22Rv1 (cell line): ENCODE data around the gene CYP4B1.
"Not testable (repeated sequence)": the region's sequence is repeated elsewhere in the genome, so short reads cannot be mapped to it uniquely, and the experiment has no call there.

ENCODE experiments used
- H3K27ac ChIP-seq: fragments of 450-650 bp; 2 replicates; pipeline ENCODE4 v1.5.1; 2017
- ZFX ChIP-seq: fragments of 450-650 bp; IDR thresholded peaks from 2 replicates; pipeline ENCODE4 v1.6.1; 2017; ENCODE audit warnings: antibody characterized with exemption, borderline replicate concordance
- TF ChIP-seq, protein P1 (sequence below): fragments of 450-650 bp; IDR thresholded peaks from 2 replicates; pipeline ENCODE4 v1.5.1; 2017; ENCODE audit warnings: mild to moderate bottlenecking

The CYP4B1 gene

GRCh38 chr1:46798810-46799209 lies at the start of gene CYP4B1:
CYP4B1 (plus strand) TSS chr1:46799046; CDS start chr1:46799082, 36 bp downstream.
- H3K27ac ChIP-seq: no peak within 1 kb of the TSS
- TF ChIP-seq, protein P1, sequence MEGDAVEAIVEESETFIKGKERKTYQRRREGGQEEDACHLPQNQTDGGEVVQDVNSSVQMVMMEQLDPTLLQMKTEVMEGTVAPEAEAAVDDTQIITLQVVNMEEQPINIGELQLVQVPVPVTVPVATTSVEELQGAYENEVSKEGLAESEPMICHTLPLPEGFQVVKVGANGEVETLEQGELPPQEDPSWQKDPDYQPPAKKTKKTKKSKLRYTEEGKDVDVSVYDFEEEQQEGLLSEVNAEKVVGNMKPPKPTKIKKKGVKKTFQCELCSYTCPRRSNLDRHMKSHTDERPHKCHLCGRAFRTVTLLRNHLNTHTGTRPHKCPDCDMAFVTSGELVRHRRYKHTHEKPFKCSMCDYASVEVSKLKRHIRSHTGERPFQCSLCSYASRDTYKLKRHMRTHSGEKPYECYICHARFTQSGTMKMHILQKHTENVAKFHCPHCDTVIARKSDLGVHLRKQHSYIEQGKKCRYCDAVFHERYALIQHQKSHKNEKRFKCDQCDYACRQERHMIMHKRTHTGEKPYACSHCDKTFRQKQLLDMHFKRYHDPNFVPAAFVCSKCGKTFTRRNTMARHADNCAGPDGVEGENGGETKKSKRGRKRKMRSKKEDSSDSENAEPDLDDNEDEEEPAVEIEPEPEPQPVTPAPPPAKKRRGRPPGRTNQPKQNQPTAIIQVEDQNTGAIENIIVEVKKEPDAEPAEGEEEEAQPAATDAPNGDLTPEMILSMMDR: no peak
- TF ChIP-seq ZFX: no peak

GRCh38 chr1:46749404-46749803 lies 49.4 kb upstream of the CYP4B1 start:
- TF ChIP-seq, protein P1: no peak
- TF ChIP-seq ZFX: no peak
- no peak overlapping the region for H3K27ac ChIP-seq

DNA sequence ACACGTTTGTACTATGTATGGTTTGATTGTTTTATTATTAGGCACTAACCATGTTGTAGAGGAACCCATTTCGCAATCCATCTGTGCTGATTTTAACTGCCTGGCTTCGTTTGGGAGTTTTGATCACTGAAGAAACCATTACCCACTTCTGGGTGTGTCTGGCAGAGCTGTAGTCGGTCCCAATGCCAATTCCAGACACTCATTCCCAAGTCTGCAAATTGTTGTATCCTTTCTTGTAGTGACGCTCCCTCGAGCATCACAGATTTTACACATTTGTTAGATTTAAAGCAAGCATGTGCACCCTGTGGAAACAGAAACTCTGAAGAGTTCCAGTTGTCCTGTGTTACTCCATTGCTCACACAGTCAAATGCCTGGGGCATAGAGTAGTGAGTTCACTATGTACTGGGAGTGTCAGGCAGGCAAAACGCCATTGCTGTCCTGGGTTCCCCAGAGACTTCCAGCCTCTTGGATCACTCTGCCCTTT lies 48.9 kb upstream of the CYP4B1 start:
- 0 out of 2 replicates have a peak overlapping the region, but pooled peaks have one; percentile 12 for H3K27ac ChIP-seq
- TF ChIP-seq ZFX: no peak
- TF ChIP-seq, protein P1: no peak

DNA sequence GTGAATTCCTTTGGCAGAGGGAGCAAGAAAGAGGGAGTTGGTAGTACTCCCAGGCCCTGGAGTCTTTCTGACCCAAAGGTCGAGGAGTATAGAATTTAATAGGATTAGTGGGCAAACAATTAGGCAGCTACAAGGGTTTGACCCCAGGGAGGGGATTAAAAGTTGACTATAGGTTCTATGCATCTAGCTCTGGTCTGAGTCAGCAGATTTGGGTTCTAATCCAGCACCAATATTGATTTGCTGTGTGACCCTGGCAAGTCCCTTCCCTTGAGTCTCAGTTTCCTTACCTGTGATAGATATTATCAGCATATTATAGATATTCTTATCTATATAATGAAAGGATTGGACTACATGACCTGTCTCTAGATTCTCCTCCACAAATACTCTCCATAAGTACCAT lies 44.9 kb upstream of the CYP4B1 start:
- H3K27ac ChIP-seq: no peak overlapping the region
- TF ChIP-seq, protein P1: no peak
- TF ChIP-seq ZFX: no peak

- not testable (repeated sequence) for H3K27ac ChIP-seq
Observed at GRCh38 chr1:46754707-46755106, 44.1 kb upstream of the CYP4B1 start.

DNA sequence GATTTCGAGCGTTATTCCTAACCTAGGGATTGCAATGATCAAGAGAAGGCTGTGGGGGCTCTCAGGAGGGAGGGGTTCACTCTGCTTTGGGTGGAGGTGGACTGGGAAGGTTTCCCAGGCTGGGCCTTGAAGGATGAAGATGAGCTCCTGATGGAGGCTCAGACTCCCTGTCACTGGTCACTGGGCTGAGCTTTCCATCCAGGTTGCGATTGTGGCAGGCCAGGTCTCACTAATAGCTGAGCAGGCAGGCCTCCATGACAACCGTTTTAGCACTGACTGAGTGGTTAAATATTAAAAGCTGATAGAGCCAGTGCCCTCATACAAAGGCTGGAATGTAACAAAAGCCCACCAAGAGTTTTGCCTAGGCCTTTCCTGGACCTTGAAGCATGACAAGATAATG lies 43.7 kb upstream of the CYP4B1 start:
- no peak overlapping the region for H3K27ac ChIP-seq
- TF ChIP-seq, protein P1: no peak
- no peak for TF ChIP-seq ZFX

DNA sequence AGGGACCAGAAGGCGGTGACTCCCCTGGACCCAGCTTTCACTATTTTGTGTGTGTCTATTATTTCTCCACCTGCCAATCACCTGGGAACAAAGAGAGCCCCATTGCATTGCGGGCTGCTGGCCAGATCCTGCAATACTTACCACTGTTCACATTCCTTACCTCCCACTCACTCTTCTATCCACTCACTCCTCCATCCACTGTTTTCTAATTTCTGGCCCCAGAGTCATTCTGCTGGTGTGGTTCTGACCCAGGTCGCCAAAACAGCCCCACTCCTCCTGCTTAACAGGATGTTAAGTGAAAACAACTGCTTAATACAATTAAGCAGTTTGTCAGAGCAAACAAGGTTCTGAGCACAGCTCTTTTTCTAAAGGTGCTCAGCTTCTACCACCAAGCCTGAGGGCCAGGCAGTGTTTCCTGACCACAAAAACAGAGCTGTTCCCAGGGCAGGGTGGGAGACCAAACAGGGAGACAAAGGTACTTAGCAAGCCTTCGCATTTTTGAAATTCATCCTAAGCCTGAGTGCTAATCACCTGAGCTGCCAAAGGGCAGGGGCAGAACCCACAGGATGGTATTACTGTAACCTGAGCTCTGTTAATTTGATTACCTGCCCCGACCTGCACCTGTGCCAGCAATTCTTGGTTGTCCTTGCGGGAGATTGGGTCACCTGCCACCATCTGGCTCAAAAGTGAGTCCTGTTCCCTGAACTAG lies 41.4 kb upstream of the CYP4B1 start:
- H3K27ac ChIP-seq: peak overlapping the region; percentile 79
- TF ChIP-seq, protein P1: no peak
- TF ChIP-seq ZFX: no peak
